GM18873 (cell line): Measurements from ENCODE around the gene EME2.

Experiments used
- ATAC-seq: cut with Tn5 transposase; IDR thresholded peaks from one replicate; pipeline ENCODE4 v1.9.1; 2021; ENCODE audit warnings: mild to moderate bottlenecking, moderate library complexity, moderate number of reproducible peaks; ENCODE audit not compliant: unreplicated experiment, low FRiP score

Gene EME2

GRCh38 chr16:1744338-1744840 is 28.2 kb upstream of the EME2 start:
- no peak for ATAC-seq

DNA sequence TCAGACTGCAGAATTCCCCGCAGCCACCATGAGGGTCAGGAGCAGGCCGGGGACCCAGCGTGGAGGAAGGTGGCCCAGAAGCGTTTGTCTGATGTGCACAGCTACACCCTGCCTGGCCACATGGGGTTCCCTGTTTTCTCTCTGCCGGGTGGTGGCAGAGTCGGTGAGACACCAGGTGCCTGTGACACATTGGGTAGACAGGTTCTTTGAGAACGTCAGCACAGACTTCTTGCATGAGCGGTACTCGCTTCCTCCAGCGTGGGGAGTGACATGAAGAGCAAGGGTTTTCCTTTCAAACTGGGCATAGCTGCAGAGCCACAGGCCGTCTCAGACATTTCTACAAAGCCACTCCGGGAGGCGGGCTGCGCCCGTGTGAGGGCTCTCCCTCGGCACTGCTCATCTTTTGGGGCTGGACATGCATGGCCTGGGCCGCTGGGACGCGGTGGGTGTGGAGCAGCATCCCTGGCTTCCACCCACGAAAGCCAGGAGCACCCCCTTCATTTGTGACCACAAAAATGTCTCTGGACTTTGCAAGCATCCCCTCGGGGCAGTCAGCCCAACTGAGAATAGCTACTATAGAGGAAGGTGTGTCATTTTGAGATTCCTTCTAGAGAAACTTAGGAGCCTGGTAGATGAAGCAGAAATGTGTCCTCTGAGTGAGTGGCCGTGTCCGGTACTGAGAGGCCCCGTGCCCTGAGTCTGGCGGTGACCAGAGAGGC is 27.3 kb upstream of the EME2 start:
- no peak for ATAC-seq

- no peak for ATAC-seq
Measured at GRCh38 chr16:1745900-1746692, 26.5 kb upstream of the EME2 start.

- no peak for ATAC-seq
Measured at GRCh38 chr16:1746693-1747195, 25.9 kb upstream of the EME2 start.

DNA sequence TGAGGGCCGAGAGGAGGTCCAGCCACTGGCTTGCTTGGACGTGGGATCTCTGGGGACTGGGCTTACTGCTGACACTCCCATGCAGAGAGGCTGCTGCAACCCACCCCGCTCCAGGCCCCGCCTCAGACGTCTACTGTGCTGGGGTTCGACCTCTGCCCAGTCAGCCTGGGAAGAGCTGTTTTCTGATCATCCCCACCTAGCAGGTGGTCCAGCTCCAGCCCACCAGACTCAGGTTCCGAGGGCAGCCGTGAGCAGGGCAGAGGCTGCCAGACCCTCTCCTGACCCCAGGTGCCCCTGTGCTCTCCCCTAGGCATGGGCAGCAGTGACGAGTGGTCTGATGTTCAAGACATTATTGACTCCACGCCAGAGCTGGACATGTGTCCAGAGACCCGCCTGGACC is 24.7 kb upstream of the EME2 start:
- no peak for ATAC-seq

DNA sequence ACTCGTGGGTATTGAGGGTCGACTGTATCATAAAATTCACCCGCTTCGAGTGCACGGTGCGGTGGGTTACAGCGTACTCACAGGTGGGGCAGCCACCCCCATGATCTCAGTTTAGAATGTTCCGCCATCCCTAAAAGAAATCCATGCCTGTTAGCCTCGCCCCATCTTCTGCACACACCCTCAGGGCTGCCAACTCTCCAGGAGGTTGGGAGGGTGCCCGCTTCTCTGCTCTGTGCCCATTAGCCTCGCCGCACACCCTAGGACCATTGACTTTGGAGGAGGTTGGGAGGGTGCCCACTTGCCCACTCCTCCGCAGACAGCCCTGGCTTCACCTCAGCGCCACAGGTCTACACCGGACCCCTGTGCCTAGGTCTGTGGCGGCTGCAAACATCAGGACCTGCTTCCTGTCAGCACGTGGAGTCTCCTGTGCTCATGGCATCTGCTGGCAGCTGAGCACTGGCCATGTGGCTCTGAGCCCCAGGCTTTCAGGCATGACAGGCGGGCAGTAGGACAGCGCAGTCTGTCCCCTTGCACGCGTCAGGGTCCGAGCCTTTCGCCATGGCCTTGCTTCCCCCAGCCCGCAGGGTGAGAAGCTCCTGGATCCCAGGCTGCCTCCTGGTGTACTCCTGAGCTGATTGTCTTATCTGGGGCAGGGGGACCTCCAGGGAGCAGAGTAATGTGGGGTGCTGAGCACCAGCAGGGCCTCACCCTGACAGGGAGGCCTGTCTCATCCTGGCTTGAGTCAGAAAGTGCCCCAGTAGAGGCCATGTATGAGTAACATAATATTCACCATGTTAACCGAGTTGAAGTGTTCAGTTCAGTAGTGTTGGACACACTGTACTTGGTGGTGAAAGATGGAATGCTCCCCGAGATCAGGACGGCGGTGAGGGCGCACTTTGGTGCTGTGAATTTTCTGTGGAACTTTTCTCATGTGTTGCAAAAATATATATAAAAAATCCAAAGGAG is 23.2 kb upstream of the EME2 start:
- no peak for ATAC-seq

- no peak for ATAC-seq
Measured at GRCh38 chr16:1751946-1752345, 20.7 kb upstream of the EME2 start.

- ATAC-seq = no peak
Measured at GRCh38 chr16:1752853-1753252, 19.8 kb upstream of the EME2 start.

DNA sequence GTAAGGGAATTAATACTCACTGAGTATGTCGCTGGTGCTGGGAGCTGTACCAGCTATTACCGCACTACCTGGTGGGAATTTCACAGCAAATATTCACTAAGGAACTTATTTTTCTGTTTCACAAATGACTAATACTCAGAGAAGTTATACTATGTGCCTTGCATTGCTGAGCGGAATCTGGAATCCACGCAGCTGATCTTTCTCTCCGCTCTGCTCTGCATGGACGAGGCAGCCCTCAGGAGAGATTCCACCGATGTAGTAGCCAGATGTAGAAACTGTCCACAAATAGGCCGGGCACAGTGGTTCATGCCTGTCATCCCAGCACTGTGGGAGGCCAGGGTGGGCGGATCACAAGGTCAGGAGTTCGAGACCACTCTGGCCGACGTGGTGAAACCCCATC is 18.4 kb upstream of the EME2 start:
- no peak for ATAC-seq

DNA sequence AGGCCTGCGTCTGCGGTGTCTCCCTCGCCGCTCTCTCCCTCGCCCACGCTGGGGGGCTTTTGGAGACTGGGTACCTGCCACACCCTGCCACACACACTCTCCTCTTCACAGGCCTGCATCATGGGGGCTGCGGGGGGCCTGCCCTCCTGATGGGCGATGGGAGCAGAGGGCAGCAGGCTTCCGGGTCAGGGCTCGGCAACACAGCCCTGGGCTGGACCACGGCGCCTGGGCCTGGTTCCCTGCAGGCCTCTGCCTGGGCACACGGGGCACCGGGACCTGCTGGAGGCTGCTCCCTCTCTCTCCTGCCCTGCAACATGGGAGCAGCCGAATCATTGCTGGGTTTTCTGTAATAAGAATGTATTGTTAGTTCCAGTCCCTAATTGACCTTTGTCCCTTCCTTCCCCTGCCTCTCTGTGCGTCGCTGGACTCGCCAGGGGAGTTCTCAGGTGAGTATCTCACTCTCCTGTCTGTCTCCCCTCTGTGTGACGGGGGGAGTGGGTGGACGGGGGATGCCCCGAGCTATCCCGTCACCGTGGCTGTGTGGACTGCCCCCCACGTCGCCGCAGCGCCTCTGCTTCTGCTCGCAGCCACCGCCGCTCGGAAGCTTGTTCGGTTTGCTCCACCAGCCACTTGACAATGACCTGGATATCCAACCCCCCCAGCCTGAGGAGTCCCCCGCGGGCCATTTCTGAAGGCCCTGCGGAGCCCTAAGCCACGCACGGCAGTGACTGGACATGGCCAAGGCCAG is 14.7 kb upstream of the EME2 start:
- ATAC-seq = no peak

DNA sequence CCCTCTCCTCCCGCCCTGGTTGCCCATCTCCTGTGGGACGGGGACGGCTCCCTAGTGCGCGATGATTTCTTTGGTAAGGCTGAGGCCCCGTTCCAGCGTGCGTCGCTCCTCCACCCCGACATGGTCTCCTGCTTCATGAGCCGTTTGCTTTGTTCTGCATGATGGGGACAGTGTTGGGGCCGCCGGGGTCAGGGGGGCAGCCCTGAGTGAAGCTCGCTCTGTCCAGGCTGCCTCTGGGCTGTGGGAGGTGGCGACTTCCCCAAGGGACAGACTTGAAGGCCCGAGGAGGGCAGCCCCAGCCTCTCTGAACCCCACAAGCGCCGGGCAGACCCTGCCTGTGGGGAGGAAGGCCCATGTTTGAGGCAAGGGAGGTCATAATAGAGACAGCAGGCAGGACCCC is 13.7 kb upstream of the EME2 start:
- ATAC-seq = no peak

DNA sequence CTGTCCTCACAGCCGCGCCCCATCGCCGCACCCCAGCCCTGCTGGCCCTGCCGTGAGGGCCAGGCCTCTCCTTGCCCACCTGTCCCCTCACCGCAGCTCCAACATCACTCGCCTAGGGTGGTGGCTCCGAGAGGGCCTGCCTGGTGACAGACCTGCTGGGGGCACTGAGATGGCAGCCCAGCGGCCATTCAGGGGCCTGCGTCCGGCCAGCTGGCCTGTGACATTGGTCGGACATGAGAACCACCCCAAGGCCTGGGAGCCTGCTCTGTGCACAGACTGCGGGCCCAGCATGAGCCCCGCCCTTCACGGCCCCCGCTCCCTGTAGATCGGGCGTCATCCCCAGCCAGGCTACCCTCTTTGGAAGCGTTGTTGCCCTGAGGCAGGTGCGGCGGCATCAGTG is 13.1 kb upstream of the EME2 start:
- ATAC-seq = no peak

DNA sequence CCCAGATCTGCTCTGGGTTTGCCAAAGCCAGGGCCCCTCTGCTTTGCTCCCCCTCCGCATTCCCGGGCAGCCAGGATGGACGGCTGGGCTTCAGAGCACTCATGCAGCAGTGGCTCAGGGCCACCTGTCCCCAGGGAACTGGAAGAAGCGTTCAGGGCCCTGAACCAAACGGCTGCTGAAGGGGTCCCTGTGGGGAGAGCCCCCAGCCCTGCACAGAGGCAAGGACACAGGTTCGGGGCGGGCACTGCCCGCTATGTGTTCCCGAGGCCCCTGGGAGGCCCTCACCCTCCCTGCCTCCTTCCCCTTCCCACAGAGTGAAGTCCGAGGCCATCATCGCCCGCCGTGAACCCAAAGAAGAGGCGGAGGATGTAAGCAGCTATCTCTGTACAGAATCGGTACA is 11.7 kb upstream of the EME2 start:
- no peak for ATAC-seq

- no peak for ATAC-seq
Measured at GRCh38 chr16:1761751-1762150, 10.9 kb upstream of the EME2 start.

DNA sequence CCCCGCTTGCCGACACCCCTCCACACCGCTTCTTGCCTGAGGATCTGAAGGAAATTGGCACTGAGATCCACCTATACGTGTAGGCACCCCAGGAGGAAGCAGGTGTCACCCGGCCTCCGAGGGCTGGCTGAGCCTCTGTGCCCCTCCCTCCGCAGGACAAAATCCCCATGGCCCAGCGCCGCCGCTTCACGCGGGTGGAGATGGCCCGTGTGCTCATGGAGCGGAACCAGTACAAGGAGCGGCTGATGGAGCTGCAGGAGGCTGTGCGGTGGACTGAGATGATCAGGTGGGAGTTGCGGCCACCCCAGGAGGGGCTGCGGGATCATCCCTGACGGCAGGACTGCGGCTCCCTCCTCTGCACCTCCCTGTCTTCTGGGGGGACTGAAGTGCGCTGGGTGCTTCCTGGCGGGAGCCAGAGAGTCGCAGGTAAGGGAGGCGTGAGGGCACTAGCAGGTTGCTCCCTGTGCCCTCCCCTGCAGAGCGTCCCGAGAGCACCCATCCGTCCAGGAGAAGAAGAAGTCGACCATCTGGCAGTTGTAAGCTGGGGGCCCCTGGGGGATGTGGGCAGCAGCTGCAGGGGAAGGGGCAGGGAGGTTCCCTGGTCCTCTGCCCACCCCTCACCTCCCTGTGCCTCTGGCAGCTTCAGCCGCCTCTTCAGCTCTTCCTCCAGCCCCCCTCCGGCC is 10.3 kb upstream of the EME2 start:
- ATAC-seq = no peak

- no peak for ATAC-seq
Measured at GRCh38 chr16:1762879-1763520, 9.6 kb upstream of the EME2 start.

GRCh38 chr16:1763521-1764511 is 8.8 kb upstream of the EME2 start:
- ATAC-seq = no peak

DNA sequence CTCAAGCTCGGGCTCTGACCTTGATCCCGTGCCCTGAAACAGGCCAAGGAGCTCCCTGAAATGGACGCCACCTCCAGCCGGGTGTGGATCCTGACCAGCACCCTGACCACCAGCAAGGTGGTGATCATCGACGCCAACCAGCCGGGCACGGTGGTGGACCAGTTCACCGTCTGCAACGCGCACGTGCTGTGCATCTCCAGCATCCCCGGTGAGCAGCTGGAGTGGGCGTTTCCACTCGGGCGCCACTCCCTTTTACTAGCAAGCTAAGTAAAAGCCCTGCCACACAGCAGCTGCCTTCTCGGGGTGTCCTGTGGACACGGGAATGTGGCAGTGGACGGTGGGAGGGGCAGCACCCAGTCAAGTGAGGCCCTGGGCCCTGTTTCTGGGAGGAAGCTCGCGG is 7.6 kb upstream of the EME2 start:
- ATAC-seq = no peak
